Measurements from ENCODE around the gene MSMO1. TPM values are rescaled to one million over a fixed set of nuclear protein-coding genes. Genes with fewer than 3 reads are reported as not detected.

The MSMO1 gene
- total and polyA plus RNA-seq, 2 of the 8 experiments (the other 6 are each of a cell fraction or from before 2014, with no cell fraction given) = 79.8 to 109 TPM

- no peak overlapping the region for H3K56ac ChIP-seq (replicated peaks; ENCODE audit: insufficient read length, low read depth, low read length)
- no peak overlapping the region for H2BK5ac ChIP-seq (ENCODE audit: low read depth, low read length)
- TF ChIP-seq RNF2 (IDR thresholded peaks at IDR 0.05; ENCODE audit: borderline replicate concordance, low read depth, low read length, missing control alignments, poor library complexity, severe bottlenecking) (no peak), ATF2 (IDR thresholded peaks at IDR 0.05; ENCODE audit: low read length) (no peak), ATF3 (IDR thresholded peaks at IDR 0.05; ENCODE audit: insufficient read depth, low read depth, low read length) (no peak), CEBPB (IDR thresholded peaks at IDR 0.05; ENCODE audit: low read depth, low read length) (no peak), TEAD4 (IDR thresholded peaks at IDR 0.05; ENCODE audit: low read depth, low read length) (no peak), TBP (IDR thresholded peaks at IDR 0.05; ENCODE audit: low read depth, low read length) (no peak), CREB1 (IDR thresholded peaks at IDR 0.05) (no peak), RFX5 (IDR thresholded peaks at IDR 0.05; ENCODE audit: borderline replicate concordance, low read depth, low read length) (no peak), SRF (IDR thresholded peaks at IDR 0.05; ENCODE audit: low read depth, low read length) (no peak), NRF1 (IDR thresholded peaks at IDR 0.05; ENCODE audit: low read depth, low read length) (no peak), E2F6 (IDR thresholded peaks at IDR 0.05) (no peak)
- CTCF ChIA-PET (ENCODE audit: partially characterized antibody) = interaction anchor here (0.7 to 3.2 kb wide), 4 partner anchors 12 to 200 kb away, joined by 3 to 8 read pairs (median 6); no protein-coding TSS in a partner anchor
- H2BK120ac ChIP-seq (replicated peaks; ENCODE audit: low read depth, low read length) = no peak overlapping the region
- no peak for DNase-seq (ENCODE audit: low read depth in 1 of 2, low spot score in 2 of 2)
- no peak overlapping the region for H2BK20ac ChIP-seq (ENCODE audit: low read length)
- no peak overlapping the region for H2AK5ac ChIP-seq (ENCODE audit: low read depth, low read length)
- H2BK12ac ChIP-seq (ENCODE audit: low read depth, low read length) = no peak overlapping the region
- no peak overlapping the region for H2AFZ ChIP-seq (ENCODE audit: low read length)
- H3K23ac ChIP-seq (ENCODE audit: insufficient read length) = no peak overlapping the region
- H3K27me3 ChIP-seq (replicated peaks in 1 of 4; ENCODE audit: control insufficient read depth in 3 of 4, extremely low read depth in 1 of 4, insufficient read depth in 3 of 4, low read length in 3 of 4) = no peaks in the 10 kb centered on the region
- no peak overlapping the region for H2BK15ac ChIP-seq (ENCODE audit: low read length)
- peaks cover 3% of the 10 kb centered on the region for H3K23me2 ChIP-seq (ENCODE audit: low read depth, low read length)
- H3K9ac ChIP-seq (replicated peaks in 1 of 4; ENCODE audit: extremely low read depth in 1 of 4, low read depth in 3 of 4, low read length in 3 of 4) = no peak overlapping the region
- H3K18ac ChIP-seq (ENCODE audit: extremely low read depth, low read length) = no peak overlapping the region
- H3K4ac ChIP-seq (replicated peaks; ENCODE audit: insufficient read length, low read depth, low read length) = no peak overlapping the region
- H3K79me1 ChIP-seq (ENCODE audit: low read depth, low read length) = no peaks in the 10 kb centered on the region
- POLR2A ChIA-PET (ENCODE audit: partially characterized antibody) = no interaction called here
- peak overlapping the region; percentile 11 to 96 (median 54); a peak in 4 of 8 replicates for H3K4me3 ChIP-seq (ENCODE audit: extremely low read depth in 1 of 4, insufficient read depth in 2 of 4, low read depth in 3 of 4, low read length in 4 of 4)
- 81% methylated on average over 1 of the region's 1 CpG; no CpG with 5 or more reads in 1 of the 2 experiments for WGBS, 2 experiments (ENCODE audit: extremely low coverage in 1 of 2, insufficient coverage in 1 of 2, insufficient read length in 1 of 2, insufficient replicate concordance in 2 of 2, low coverage in 1 of 2, low lambda C conversion rate in 2 of 2, missing lambda C conversion rate in 1 of 2)
- no peak overlapping the region for H4K8ac ChIP-seq (ENCODE audit: extremely low read depth, insufficient read depth, low read length)
- H3K27ac ChIP-seq (ENCODE audit: low read depth, low read length) = no peak overlapping the region
- FAIRE-seq = no peak
- H4K5ac ChIP-seq (ENCODE audit: insufficient read length, low read depth, low read length) = no peak overlapping the region
- H3K79me2 ChIP-seq (ENCODE audit: control insufficient read depth in 1 of 2, insufficient read depth in 2 of 2, low read length in 2 of 2) = peaks cover 51 to 88% of the 10 kb centered on the region in 2 experiments
- no peak overlapping the region for H4K91ac ChIP-seq (replicated peaks; ENCODE audit: insufficient read length, low read length)
- H3K14ac ChIP-seq (ENCODE audit: insufficient read length) = no peak overlapping the region
- peaks cover 1 to 5% (median 3%) of the 10 kb centered on the region in 4 experiments; a peak in 5 of 7 replicates for H3K4me1 ChIP-seq (replicated peaks in 1 of 4; ENCODE audit: control insufficient read depth in 3 of 4, insufficient read depth in 4 of 4, low read length in 3 of 4)
- H4K20me1 ChIP-seq (replicated peaks in 1 of 2; ENCODE audit: control insufficient read depth in 1 of 2, insufficient read depth in 2 of 2, low read length in 2 of 2) = peaks cover 31 to 35% of the 10 kb centered on the region in 2 experiments
- no peaks in the 10 kb centered on the region for H3K9me3 ChIP-seq (ENCODE audit: insufficient read depth in 2 of 2, low read depth in 1 of 2, low read length in 1 of 2)
- H3K36me3 ChIP-seq (ENCODE audit: control insufficient read depth in 2 of 4, insufficient read depth in 4 of 4, low read length in 3 of 4) = peaks cover 0 to 57% (median 12%) of the 10 kb centered on the region in 4 experiments; a peak in 5 of 8 replicates
- H3K4me2 ChIP-seq (ENCODE audit: insufficient read depth in 1 of 2, low read depth in 2 of 2, low read length in 2 of 2) = peak overlapping the region; percentile 88 to 90
These were observed 3.9 kb downstream of the MSMO1 start for GRCh38 chr4:165331359-165331758.
